GM21529 (cell line): ENCODE data around the gene PIM1.

Source experiments
- ATAC-seq: cut with Tn5 transposase; IDR thresholded peaks from one replicate; pipeline ENCODE4 v1.9.1; 2021; ENCODE audit not compliant: unreplicated experiment

The PIM1 gene

DNA sequence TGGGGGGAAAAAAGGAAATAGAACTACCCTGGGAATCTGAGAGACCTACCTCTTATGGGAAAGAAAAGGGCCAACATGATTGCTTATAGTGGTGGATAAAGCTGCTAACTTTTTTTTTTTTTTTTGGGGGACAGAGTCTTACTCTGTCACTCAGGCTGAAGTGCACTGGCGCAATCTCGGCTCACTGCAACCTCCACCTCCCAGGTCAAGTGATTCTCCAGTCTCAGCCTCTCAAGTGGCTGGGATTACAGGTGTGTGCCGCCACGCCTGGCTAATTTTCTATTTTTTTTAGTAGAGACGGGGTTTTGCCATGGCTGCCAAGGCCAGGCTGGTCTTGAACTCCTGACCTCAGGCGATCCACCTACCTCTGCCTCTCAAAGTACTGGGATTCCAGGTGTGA lies 48.1 kb downstream of the PIM1 start:
- ATAC-seq, result no peak

DNA sequence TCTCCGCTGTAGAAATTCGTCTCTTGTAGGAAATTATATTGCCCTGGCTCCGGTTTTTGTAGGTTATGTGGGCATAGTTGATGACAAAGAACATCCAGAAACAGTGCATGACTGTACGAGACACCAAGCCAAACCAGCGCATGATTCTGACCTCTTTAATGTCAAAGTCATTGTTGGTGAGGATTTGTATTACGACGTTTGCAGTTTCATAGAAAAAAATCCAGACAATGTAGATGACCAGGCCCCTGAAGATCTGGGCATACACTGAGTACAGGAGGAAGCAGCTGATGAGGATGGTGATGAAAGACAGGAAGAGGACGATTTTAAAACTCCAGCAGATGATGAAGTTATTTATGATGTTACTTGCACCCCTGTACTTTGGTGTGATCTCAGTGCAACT lies 48.6 kb downstream of the PIM1 start:
- ATAC-seq, result no peak

DNA sequence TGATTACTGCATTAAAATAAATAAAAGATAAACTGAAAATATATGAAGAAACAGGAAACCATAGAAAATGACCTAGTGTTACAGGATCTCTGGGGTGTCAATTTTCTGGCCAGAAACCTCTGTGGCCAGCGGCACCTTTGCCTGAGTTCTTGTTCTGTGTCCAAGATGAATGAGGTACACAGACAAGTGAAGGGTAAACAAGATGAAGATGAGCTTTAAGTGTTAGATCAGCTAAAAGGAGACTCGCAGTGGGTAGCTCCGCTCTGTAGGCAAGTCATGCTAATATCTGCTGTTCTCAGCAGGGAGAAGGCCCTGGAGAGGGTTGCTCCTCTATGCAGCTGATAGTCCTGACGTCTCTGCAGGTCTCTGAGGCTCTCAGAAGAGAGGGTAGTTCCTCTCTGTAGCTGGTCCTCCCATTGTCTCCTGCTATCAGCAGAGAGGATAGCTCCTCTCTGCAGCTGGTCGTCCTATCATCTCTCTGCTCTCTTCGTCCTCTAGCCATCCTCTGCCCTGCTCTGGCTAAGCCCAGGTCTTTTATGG lies 51.7 kb downstream of the PIM1 start:
- ATAC-seq, result peak; percentile 2

DNA sequence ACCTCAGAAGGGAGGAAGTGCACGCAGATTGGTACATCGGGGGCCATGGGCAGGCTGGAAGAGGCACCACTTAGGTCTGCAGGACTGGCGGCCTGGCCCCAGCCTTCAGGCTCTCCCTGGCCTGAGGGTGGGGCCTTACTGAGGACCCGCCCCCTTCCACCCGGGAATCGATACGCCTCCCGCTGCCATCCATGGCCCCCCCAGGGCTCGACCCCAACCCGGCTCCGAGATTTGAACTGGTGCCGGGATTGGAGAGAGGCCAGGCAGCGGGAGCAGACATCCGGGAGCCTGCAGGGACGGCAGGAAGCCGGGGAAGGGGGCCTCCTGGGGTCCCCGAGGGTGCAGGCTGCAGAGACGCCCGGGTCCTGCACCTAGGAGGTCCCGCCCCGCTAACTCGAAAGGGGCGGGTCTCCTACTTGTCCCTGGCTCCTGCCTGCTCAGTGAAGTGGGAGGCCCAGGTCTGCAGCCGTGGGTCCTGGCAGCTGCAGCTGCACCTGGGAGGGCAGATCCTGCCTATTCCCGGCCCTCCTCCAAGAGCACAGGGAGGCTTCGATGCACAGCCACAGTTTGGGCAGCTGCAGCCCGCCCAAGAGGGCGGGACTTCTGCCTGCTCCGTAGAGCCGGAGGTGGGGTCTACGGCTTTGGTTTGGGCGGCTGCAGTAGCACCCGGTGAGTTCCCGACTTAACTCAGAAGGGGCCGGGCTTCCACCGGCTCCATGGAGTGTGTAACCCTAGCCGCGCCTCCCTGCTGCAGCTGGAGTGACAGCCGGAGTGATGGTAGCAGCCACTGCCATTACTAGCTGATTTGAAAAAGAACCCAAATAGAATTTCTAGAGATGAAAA lies 52.4 kb downstream of the PIM1 start:
- peak; percentile 92 for ATAC-seq

DNA sequence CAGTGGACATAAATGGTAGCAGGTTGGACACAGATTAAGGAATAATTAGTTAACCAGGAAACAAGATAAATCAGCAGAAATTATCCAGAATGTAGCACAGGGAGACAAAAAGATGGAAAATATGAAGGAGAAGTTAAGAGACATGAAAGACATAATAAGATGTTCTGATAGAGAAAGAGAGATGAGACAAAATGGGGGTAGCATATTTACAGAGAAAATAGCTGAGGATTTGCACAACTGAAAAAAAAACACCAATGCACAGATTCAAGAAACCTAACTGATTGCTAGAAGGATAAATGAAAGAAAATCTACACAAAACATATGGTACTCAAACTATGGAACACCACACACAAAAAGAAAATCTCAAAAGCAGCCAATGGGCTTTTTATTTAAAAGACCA lies 53.0 kb downstream of the PIM1 start:
- no peak for ATAC-seq
